Effector memory CD8-positive, alpha-beta T cell (primary cell): Measurements from ENCODE around the gene FAM118B.
A peak's percentile ranks its signal among the peaks of the same experiment; 100 is the strongest.

Source experiments
- ATAC-seq: fragments of 150-1000 bp; cut with Tn5 transposase; replicated peaks from 2 replicates; pipeline ENCODE4 v1.10.0; 2021; ENCODE audit warnings: mild to moderate bottlenecking, moderate library complexity
- DNase-seq, 3 experiments: peaks; one replicate each; pipeline ENCODE4 v3.0.0; 2021
- H3K27ac Mint-ChIP-seq, 2 donors: one replicate each; pipeline ENCODE4 v1.8.0; 2022; ENCODE audit warnings: mild to moderate bottlenecking in 2 of 2, mixed read lengths in 2 of 2, moderate library complexity in 2 of 2
- H3K27me3 Mint-ChIP-seq, 2 donors: one replicate each; pipeline ENCODE4 v1.8.0; 2022; ENCODE audit warnings: mixed read lengths in 2 of 2
- H3K36me3 Mint-ChIP-seq: one replicate; pipeline ENCODE4 v1.8.0; 2022; ENCODE audit warnings: mild to moderate bottlenecking, moderate library complexity, mixed read lengths; ENCODE audit not compliant: insufficient read depth
- H3K4me1 Mint-ChIP-seq, 2 donors: one replicate each; pipeline ENCODE4 v1.8.0; 2022; ENCODE audit warnings: low read depth in 2 of 2, mixed read lengths in 2 of 2
- H3K4me3 Mint-ChIP-seq, 2 donors: one replicate each; pipeline ENCODE4 v1.8.0; 2022; ENCODE audit warnings: mild to moderate bottlenecking in 2 of 2, mixed read lengths in 2 of 2, moderate library complexity in 2 of 2
- H3K9me3 Mint-ChIP-seq, 2 donors: one replicate each; pipeline ENCODE4 v1.8.0; 2022; ENCODE audit warnings: mixed read lengths in 2 of 2

The FAM118B gene

GRCh38 chr11:126191379-126192073 is 20.1 kb upstream of the FAM118B start:
- H3K4me1 Mint-ChIP-seq: peaks cover 2 to 4% of the 10 kb centered on the region in 2 donors
- no peak for DNase-seq
- ATAC-seq: no peak
- peak overlapping the region in 1 of 2 donors; percentile 17 for H3K27ac Mint-ChIP-seq
- no peak overlapping the region for H3K4me3 Mint-ChIP-seq
- H3K9me3 Mint-ChIP-seq: no peaks in the 10 kb centered on the region
- no peaks in the 10 kb centered on the region for H3K27me3 Mint-ChIP-seq
- H3K36me3 Mint-ChIP-seq: peaks cover 19% of the 10 kb centered on the region

GRCh38 chr11:126192361-126192760 is 19.2 kb upstream of the FAM118B start:
- H3K4me1 Mint-ChIP-seq: peaks cover 0 to 2% of the 10 kb centered on the region in 2 donors
- H3K27ac Mint-ChIP-seq: peak overlapping the region; percentile 17 to 35
- H3K36me3 Mint-ChIP-seq: peaks cover 24% of the 10 kb centered on the region
- H3K4me3 Mint-ChIP-seq: no peak overlapping the region
- H3K27me3 Mint-ChIP-seq: no peaks in the 10 kb centered on the region
- DNase-seq (no peak), ATAC-seq (no peak)
- no peaks in the 10 kb centered on the region for H3K9me3 Mint-ChIP-seq

GRCh38 chr11:126193038-126193478 is 18.5 kb upstream of the FAM118B start:
- H3K9me3 Mint-ChIP-seq: no peaks in the 10 kb centered on the region
- peaks cover 0 to 2% of the 10 kb centered on the region in 2 donors for H3K4me1 Mint-ChIP-seq
- H3K36me3 Mint-ChIP-seq: peaks cover 27% of the 10 kb centered on the region
- no peak overlapping the region for H3K4me3 Mint-ChIP-seq
- no peak for DNase-seq
- H3K27ac Mint-ChIP-seq: peak overlapping the region in 1 of 2 donors; percentile 35
- no peaks in the 10 kb centered on the region for H3K27me3 Mint-ChIP-seq
- ATAC-seq: no peak

- DNase-seq: peak in 2 of 3 experiments; percentile 11 to 12
- H3K36me3 Mint-ChIP-seq: peaks cover 37% of the 10 kb centered on the region
- no peak overlapping the region for H3K4me3 Mint-ChIP-seq
- H3K4me1 Mint-ChIP-seq: peaks cover 0 to 2% of the 10 kb centered on the region in 2 donors
- no peaks in the 10 kb centered on the region for H3K27me3 Mint-ChIP-seq
- H3K27ac Mint-ChIP-seq: no peak overlapping the region
- ATAC-seq: peak; percentile 22
- H3K9me3 Mint-ChIP-seq: no peaks in the 10 kb centered on the region
These were observed 17.4 kb upstream of the FAM118B start for GRCh38 chr11:126194121-126194543.

GRCh38 chr11:126195119-126195518 is 16.5 kb upstream of the FAM118B start:
- Mint-ChIP-seq H3K9me3 (no peaks in the 10 kb centered on the region), H3K36me3 (peaks cover 45% of the 10 kb centered on the region), H3K27me3 (no peaks in the 10 kb centered on the region), H3K4me3 (no peak overlapping the region), H3K27ac (no peak overlapping the region), H3K4me1 (peaks cover 0 to 4% of the 10 kb centered on the region in 2 donors)
- DNase-seq (no peak), ATAC-seq (no peak)

- DNase-seq: no peak
- no peak overlapping the region for H3K4me3 Mint-ChIP-seq
- H3K27ac Mint-ChIP-seq: no peak overlapping the region
- H3K36me3 Mint-ChIP-seq: peaks cover 53% of the 10 kb centered on the region
- no peak for ATAC-seq
- H3K27me3 Mint-ChIP-seq: no peaks in the 10 kb centered on the region
- peaks cover 0 to 3% of the 10 kb centered on the region in 2 donors for H3K4me1 Mint-ChIP-seq
- H3K9me3 Mint-ChIP-seq: no peaks in the 10 kb centered on the region
These were observed 14.2 kb upstream of the FAM118B start for GRCh38 chr11:126197277-126197939.

GRCh38 chr11:126198648-126199047 is 12.9 kb upstream of the FAM118B start:
- Mint-ChIP-seq H3K9me3 (no peaks in the 10 kb centered on the region), H3K4me1 (peaks cover 0 to 3% of the 10 kb centered on the region in 2 donors), H3K27me3 (no peaks in the 10 kb centered on the region), H3K27ac (peak overlapping the region in 1 of 2 donors; percentile 9), H3K4me3 (no peak overlapping the region), H3K36me3 (peaks cover 60% of the 10 kb centered on the region)
- DNase-seq (no peak), ATAC-seq (no peak)

GRCh38 chr11:126202646-126203359 is 8.8 kb upstream of the FAM118B start:
- H3K36me3 Mint-ChIP-seq: peaks cover 58% of the 10 kb centered on the region
- DNase-seq (no peak), ATAC-seq (no peak)
- H3K27me3 Mint-ChIP-seq: no peaks in the 10 kb centered on the region
- H3K4me1 Mint-ChIP-seq: peaks cover 0 to 3% of the 10 kb centered on the region in 2 donors
- no peak overlapping the region for H3K27ac Mint-ChIP-seq
- no peak overlapping the region for H3K4me3 Mint-ChIP-seq
- H3K9me3 Mint-ChIP-seq: no peaks in the 10 kb centered on the region

GRCh38 chr11:126205359-126205758 is 6.2 kb upstream of the FAM118B start:
- peaks cover 46% of the 10 kb centered on the region for H3K36me3 Mint-ChIP-seq
- ATAC-seq: no peak
- DNase-seq: no peak
- H3K27ac Mint-ChIP-seq: no peak overlapping the region
- H3K4me1 Mint-ChIP-seq: peaks cover 2% of the 10 kb centered on the region in 2 donors
- no peak overlapping the region for H3K4me3 Mint-ChIP-seq
- no peaks in the 10 kb centered on the region for H3K9me3 Mint-ChIP-seq
- H3K27me3 Mint-ChIP-seq: no peaks in the 10 kb centered on the region

- Mint-ChIP-seq H3K4me1 (peaks cover 20 to 23% of the 10 kb centered on the region in 2 donors), H3K9me3 (no peaks in the 10 kb centered on the region), H3K27ac (no peak overlapping the region), H3K4me3 (no peak overlapping the region), H3K36me3 (peaks cover 37% of the 10 kb centered on the region), H3K27me3 (no peaks in the 10 kb centered on the region)
- no peak for ATAC-seq
- no peak for DNase-seq
These were observed 3.7 kb upstream of the FAM118B start for GRCh38 chr11:126207896-126208295.

- peaks cover 25% of the 10 kb centered on the region for H3K36me3 Mint-ChIP-seq
- peak overlapping the region; percentile 89 to 100 for H3K4me3 Mint-ChIP-seq
- peaks cover 23 to 33% of the 10 kb centered on the region in 2 donors for H3K4me1 Mint-ChIP-seq
These were observed 729 bp upstream of the FAM118B start for GRCh38 chr11:126210871-126211235.

GRCh38 chr11:126212089-126212660 is 593 bp downstream of the FAM118B start:
- Mint-ChIP-seq H3K36me3 (peaks cover 15% of the 10 kb centered on the region), H3K4me1 (peaks cover 23 to 34% of the 10 kb centered on the region in 2 donors)

More at GRCh38 chr11:126210871-126211235, 729 bp upstream of the FAM118B start:
- Mint-ChIP-seq H3K27me3 (no peaks in the 10 kb centered on the region), H3K27ac (peak overlapping the region; percentile 92 to 99), H3K9me3 (no peaks in the 10 kb centered on the region)
- ATAC-seq: no peak
- peak in 1 of 3 experiments; percentile 4 for DNase-seq

GRCh38 chr11:126214441-126214840 is 2.9 kb downstream of the FAM118B start:
- Mint-ChIP-seq H3K36me3 (peaks cover 7% of the 10 kb centered on the region), H3K4me1 (peaks cover 28 to 45% of the 10 kb centered on the region in 2 donors), H3K4me3 (no peak overlapping the region), H3K9me3 (no peaks in the 10 kb centered on the region), H3K27me3 (no peaks in the 10 kb centered on the region), H3K27ac (no peak overlapping the region)
- ATAC-seq (no peak), DNase-seq (no peak)

More at GRCh38 chr11:126212089-126212660, 593 bp downstream of the FAM118B start:
- Mint-ChIP-seq H3K4me3 (peak overlapping the region; percentile 89 to 100), H3K27ac (peak overlapping the region; percentile 92 to 99), H3K27me3 (no peaks in the 10 kb centered on the region), H3K9me3 (no peaks in the 10 kb centered on the region)
- no peak for ATAC-seq
- no peak for DNase-seq
